ENCODE measurements around the gene DSCAML1. TPM values are rescaled to one million over a fixed set of nuclear protein-coding genes. Genes with fewer than 3 reads are reported as not detected.
"Not testable (repeated sequence)": the region's sequence is repeated elsewhere in the genome, so short reads cannot be mapped to it uniquely, and the experiment has no call there.

The DSCAML1 gene
- total RNA-seq, 2 experiments from 2014 or later, result 0.42 to 1.4 TPM

DNA sequence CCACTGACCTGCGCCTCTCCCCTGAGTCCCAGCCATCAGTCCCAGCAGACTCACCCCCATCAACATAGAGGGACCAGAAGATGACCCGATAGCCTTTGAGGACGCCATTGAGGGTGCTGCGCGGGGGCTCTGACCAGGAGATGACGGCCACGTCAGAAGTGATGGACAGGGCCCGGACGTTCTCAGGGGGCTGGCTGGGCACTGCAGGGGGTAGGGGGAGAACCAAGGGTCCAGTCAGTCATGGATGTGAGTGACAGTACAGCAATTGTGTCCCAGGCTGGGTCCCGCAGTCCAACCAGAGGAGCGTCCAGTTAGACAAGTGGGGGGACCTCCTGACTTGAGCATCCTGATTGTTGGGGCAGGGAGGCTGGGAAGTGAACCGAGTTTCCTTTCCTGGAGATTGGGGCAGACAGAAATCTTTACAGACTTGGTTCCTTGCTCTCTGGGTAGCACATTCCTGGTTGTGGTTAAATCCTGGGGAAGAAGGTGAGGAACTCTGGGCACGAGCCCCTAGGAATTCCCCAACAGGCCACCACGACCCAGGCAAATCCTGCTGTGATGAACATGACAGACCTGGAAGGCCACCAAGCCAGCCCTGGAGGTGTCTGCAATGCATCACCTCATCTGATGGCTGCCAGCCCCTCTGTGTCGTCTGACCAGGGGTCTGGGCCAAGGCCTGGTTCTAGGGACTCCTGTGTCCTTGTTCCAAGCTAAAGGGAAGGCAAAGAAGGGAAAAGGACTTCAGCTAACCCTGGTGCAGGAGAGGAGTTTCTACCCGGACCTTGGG lies 335.4 kb downstream of the DSCAML1 start:
- Mint-ChIP-seq H3K4me1 (peaks cover 5% of the 10 kb centered on the region), H3K36me3 (no peaks in the 10 kb centered on the region), H3K9me3 (ENCODE audit: low read depth) (no peaks in the 10 kb centered on the region), H3K27me3 (no peaks in the 10 kb centered on the region), H3K27ac (no peak overlapping the region), H3K4me3 (no peak overlapping the region)
- ATAC-seq (no peak), DNase-seq (no peak)
- CTCF ChIA-PET, result interaction anchor here (1.9 kb wide), 1 partner anchor 36 kb away, joined by 8 read pairs; no protein-coding TSS in a partner anchor

GRCh38 chr11:117459979-117460300 lies 337.1 kb downstream of the DSCAML1 start:
- H3K27me3 Mint-ChIP-seq, result no peaks in the 10 kb centered on the region
- CTCF ChIA-PET, result interaction anchor here (1.9 kb wide), 1 partner anchor 34 kb away, joined by 8 read pairs; no protein-coding TSS in a partner anchor
- H3K4me1 Mint-ChIP-seq, result peaks cover 15% of the 10 kb centered on the region
- peaks cover 1% of the 10 kb centered on the region for H3K36me3 Mint-ChIP-seq
- ATAC-seq (no peak), DNase-seq (no peak)
- no peaks in the 10 kb centered on the region for H3K9me3 Mint-ChIP-seq (ENCODE audit: low read depth)
- no peak overlapping the region for H3K4me3 Mint-ChIP-seq
- H3K27ac Mint-ChIP-seq, result no peak overlapping the region

GRCh38 chr11:117459123-117459978 lies 337.7 kb downstream of the DSCAML1 start:
- peaks cover 2% of the 10 kb centered on the region for H3K9me3 Mint-ChIP-seq (ENCODE audit: low read depth)
- H3K27me3 Mint-ChIP-seq, result no peaks in the 10 kb centered on the region
- H3K4me3 Mint-ChIP-seq, result no peak overlapping the region
- CTCF ChIA-PET, result interaction anchor here (1.9 kb wide), 2 partner anchors 33 to 348 kb away, joined by 4 to 8 read pairs; no protein-coding TSS in a partner anchor
- no peak for ATAC-seq
- H3K36me3 Mint-ChIP-seq, result peaks cover 3% of the 10 kb centered on the region
- DNase-seq, result no peak
- H3K4me1 Mint-ChIP-seq, result peaks cover 15% of the 10 kb centered on the region
- H3K27ac Mint-ChIP-seq, result no peak overlapping the region

GRCh38 chr11:117458275-117459122 lies 338.5 kb downstream of the DSCAML1 start:
- DNase-seq (no peak), ATAC-seq (no peak)
- Mint-ChIP-seq H3K27ac (peak overlapping the region; percentile 5), H3K4me1 (peaks cover 15% of the 10 kb centered on the region), H3K4me3 (no peak overlapping the region), H3K27me3 (peaks cover 3% of the 10 kb centered on the region), H3K9me3 (ENCODE audit: low read depth) (peaks cover 8% of the 10 kb centered on the region), H3K36me3 (peaks cover 4% of the 10 kb centered on the region)
- CTCF ChIA-PET, result interaction anchor here (0.6 to 1.9 kb wide), 3 partner anchors 10 to 349 kb away, joined by 3 to 4 read pairs (median 4); no protein-coding TSS in a partner anchor

DNA sequence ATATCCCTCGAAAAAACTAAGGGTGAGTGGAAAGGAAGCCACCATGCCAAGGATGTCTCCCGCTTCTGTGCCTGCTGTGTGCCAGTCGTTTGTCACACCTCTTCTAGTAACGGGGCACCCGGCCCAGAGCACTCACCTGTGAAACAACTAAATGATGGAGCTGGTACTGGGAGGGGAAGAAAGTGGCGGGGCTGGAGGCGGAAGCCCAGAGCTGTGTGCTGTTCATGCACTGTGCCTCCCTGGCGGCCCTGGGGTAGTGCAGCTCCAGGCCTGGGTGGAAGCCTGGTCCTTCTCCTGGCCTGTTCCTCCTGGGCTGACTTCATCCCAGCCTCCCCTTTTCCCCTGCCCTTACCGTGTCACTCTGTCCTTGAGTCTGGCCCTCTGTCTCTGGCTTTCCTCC lies 339.2 kb downstream of the DSCAML1 start:
- Mint-ChIP-seq H3K36me3 (peaks cover 4% of the 10 kb centered on the region), H3K4me3 (no peak overlapping the region), H3K9me3 (ENCODE audit: low read depth) (peaks cover 8% of the 10 kb centered on the region), H3K27ac (peak overlapping the region; percentile 5), H3K27me3 (peaks cover 3% of the 10 kb centered on the region), H3K4me1 (peaks cover 15% of the 10 kb centered on the region)
- DNase-seq (no peak), ATAC-seq (no peak)
- CTCF ChIA-PET, result interaction anchor here (0.6 to 1.9 kb wide), 3 partner anchors 9 to 350 kb away, joined by 3 to 4 read pairs (median 4); no protein-coding TSS in a partner anchor

DNA sequence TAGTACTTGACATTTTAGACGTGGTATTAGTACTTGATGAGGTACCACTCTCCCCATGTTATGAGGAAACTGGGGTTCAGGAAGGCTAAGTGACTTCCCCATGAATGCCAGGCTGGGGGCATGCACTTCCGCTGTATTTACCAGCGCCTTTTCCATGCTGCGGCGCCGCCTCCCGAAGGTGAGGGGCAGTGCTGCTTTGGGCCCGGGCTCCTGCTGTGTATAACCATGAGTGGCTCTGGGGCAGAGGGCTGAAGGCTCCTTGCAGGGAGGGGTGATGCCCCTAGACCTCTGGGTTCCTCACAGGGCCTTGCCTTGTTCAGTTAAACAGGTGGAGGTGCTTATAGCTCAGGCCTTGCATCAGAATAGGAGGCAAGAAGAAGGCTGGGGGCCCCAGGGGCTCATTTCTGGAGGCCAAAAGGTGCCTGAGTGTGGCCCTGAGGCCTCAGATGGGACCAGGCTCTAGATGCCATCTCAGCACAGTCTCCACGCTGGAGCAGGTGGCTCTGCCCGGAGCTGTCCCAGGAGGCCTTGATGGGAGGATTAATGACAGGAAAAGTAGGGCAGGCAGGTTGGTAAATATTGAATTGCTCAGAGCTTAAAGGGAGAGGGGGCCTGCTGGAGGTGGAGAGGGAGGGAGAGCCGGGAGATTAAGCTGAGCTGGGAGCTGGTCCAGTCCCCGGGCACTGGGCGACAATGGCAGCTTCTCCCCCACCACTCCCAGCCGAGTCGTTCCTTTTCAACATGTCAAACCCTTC lies 339.8 kb downstream of the DSCAML1 start:
- H3K4me1 Mint-ChIP-seq, result peaks cover 15% of the 10 kb centered on the region
- no peak overlapping the region for H3K27ac Mint-ChIP-seq
- peaks cover 8% of the 10 kb centered on the region for H3K9me3 Mint-ChIP-seq (ENCODE audit: low read depth)
- CTCF ChIA-PET, result interaction anchor here (0.6 to 1.9 kb wide), 4 partner anchors 8 to 351 kb away, joined by 3 to 4 read pairs (median 4); no protein-coding TSS in a partner anchor
- H3K36me3 Mint-ChIP-seq, result peaks cover 4% of the 10 kb centered on the region
- peaks cover 3% of the 10 kb centered on the region for H3K27me3 Mint-ChIP-seq
- no peak for DNase-seq
- no peak for ATAC-seq
- H3K4me3 Mint-ChIP-seq, result no peak overlapping the region

- ATAC-seq; H3K27ac Mint-ChIP-seq; H3K27me3 Mint-ChIP-seq; H3K4me3 Mint-ChIP-seq; H3K9me3 Mint-ChIP-seq (ENCODE audit: low read depth); DNase-seq; H3K36me3 Mint-ChIP-seq: not testable (repeated sequence)
- CTCF ChIA-PET, result interaction anchor here (0.7 kb wide), 1 partner anchor 19 kb away, joined by 3 read pairs; no protein-coding TSS in a partner anchor
- H3K4me1 Mint-ChIP-seq, result peaks cover 15% of the 10 kb centered on the region
Observed at GRCh38 chr11:117456721-117457029, 340.3 kb downstream of the DSCAML1 start.

GRCh38 chr11:117456027-117456720 lies 340.8 kb downstream of the DSCAML1 start:
- H3K36me3 Mint-ChIP-seq, result peaks cover 4% of the 10 kb centered on the region
- DNase-seq (peak; percentile 72), ATAC-seq (peak; percentile 90)
- peaks cover 3% of the 10 kb centered on the region for H3K27me3 Mint-ChIP-seq
- peaks cover 8% of the 10 kb centered on the region for H3K9me3 Mint-ChIP-seq (ENCODE audit: low read depth)
- CTCF ChIA-PET, result interaction anchor here (0.7 to 2.1 kb wide), 2 partner anchors 19 to 30 kb away, joined by 3 to 11 read pairs; no protein-coding TSS in a partner anchor
- H3K4me1 Mint-ChIP-seq, result peaks cover 15% of the 10 kb centered on the region
- no peak overlapping the region for H3K4me3 Mint-ChIP-seq
- H3K27ac Mint-ChIP-seq, result no peak overlapping the region

- peaks cover 4% of the 10 kb centered on the region for H3K36me3 Mint-ChIP-seq
Observed at GRCh38 chr11:117454564-117454917, 342.5 kb downstream of the DSCAML1 start.

DNA sequence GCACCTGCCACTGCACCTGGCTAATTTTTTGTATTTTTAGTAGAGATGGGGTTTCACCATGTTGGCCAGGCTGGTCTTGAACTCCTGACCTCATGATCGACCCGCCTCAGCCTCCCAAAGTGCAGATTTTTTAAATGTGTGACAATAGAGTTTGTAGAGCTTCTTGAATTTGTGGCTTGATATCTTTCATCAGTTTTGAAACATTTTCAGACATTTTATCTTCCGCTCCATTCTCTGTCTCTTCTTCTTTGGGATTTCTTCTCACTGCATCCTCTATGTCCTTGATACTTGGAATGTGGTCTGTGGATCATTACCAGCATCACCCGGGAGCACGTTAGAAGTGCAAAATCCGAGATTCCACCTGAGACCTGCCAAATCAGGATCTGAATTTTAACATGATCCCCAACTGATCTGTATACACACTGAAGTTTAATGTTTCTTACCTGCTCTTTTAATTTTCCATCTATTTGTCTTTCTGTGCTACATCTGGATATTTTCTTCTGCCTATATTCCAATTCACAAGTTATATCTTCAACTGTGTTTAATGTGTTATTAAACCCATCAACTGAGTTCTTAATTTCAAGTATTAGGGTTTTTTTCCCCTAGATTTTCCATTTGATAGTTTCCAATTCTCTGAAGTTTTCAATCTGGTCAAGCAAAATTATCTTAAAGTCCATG lies 343.0 kb downstream of the DSCAML1 start:
- peaks cover 3% of the 10 kb centered on the region for H3K27me3 Mint-ChIP-seq
- no peak overlapping the region for H3K4me3 Mint-ChIP-seq
- peaks cover 8% of the 10 kb centered on the region for H3K9me3 Mint-ChIP-seq (ENCODE audit: low read depth)
- H3K36me3 Mint-ChIP-seq, result peaks cover 4% of the 10 kb centered on the region
- CTCF ChIA-PET, result interaction anchor here (2.1 to 3.1 kb wide), 2 partner anchors 28 kb away, joined by 8 to 11 read pairs; no protein-coding TSS in a partner anchor
- no peak overlapping the region for H3K27ac Mint-ChIP-seq
- DNase-seq (no peak), ATAC-seq (no peak)
- H3K4me1 Mint-ChIP-seq, result peaks cover 15% of the 10 kb centered on the region

More at GRCh38 chr11:117454564-117454917, 342.5 kb downstream of the DSCAML1 start:
- CTCF ChIA-PET, result interaction anchor here (2.1 kb wide), 1 partner anchor 28 kb away, joined by 11 read pairs; no protein-coding TSS in a partner anchor
- no peak for DNase-seq
- ATAC-seq, result no peak
- Mint-ChIP-seq H3K4me3 (no peak overlapping the region), H3K27ac (no peak overlapping the region), H3K4me1 (peaks cover 15% of the 10 kb centered on the region), H3K27me3 (peaks cover 3% of the 10 kb centered on the region), H3K9me3 (ENCODE audit: low read depth) (peaks cover 8% of the 10 kb centered on the region)

DNA sequence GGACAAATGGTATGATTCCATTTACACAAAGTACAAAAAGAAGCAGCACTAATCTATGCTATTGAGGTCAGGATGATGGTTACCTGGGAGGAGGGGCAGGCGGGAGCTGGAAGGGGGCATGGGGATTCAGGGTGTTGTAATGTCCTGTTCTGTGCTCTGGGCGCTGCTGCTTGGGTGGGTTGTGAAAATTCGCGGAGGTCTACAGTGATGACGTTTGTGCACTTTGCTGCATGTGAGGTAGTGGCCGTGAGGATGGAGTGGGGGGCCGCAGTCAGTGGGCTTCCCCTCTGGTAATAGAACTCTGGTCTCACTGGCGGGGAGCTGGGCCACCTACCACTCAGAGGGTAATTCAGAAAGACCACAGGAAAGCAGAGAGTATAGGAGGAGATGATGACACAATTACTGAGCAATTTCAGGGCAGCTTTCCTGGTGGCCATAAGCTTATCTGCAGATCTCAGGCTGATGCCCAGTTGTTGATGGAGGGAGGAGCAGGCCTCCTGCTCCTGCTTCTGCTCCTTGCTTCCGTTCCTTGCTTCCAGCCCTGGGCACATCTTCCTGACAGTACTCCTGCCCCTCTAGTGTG lies 347.8 kb downstream of the DSCAML1 start:
- peaks cover 4% of the 10 kb centered on the region for H3K9me3 Mint-ChIP-seq (ENCODE audit: low read depth)
- no peaks in the 10 kb centered on the region for H3K4me1 Mint-ChIP-seq
- no peak for DNase-seq
- H3K4me3 Mint-ChIP-seq, result no peak overlapping the region
- peaks cover 7% of the 10 kb centered on the region for H3K27me3 Mint-ChIP-seq
- peaks cover under 1% of the 10 kb centered on the region for H3K36me3 Mint-ChIP-seq
- no peak overlapping the region for H3K27ac Mint-ChIP-seq
- no peak for ATAC-seq
- CTCF ChIA-PET, result interaction anchor here (0.5 to 1.8 kb wide), 2 partner anchors 9 to 23 kb away, joined by 3 to 5 read pairs; no protein-coding TSS in a partner anchor
